ENCODE measurements around the gene BICD1.

GRCh38 chr12:32136404-32136803 lies 29.8 kb downstream of the BICD1 start:
- TF ChIP-seq CTCF (IDR thresholded peaks at IDR 0.05), result no peak
- TF ChIP-seq EZH2 (IDR thresholded peaks at IDR 0.05; ENCODE audit: borderline replicate concordance, insufficient read depth, low read depth, low read length, poor library complexity, severe bottlenecking), result no peak
